HG03108 (cell line): ENCODE data around the gene KCNMA1.
A peak's percentile ranks its signal among the peaks of the same experiment; 100 is the strongest.

Source experiments
- ATAC-seq: cut with Tn5 transposase; IDR thresholded peaks from one replicate; pipeline ENCODE4 v1.9.1; 2021; ENCODE audit warnings: moderate library complexity; ENCODE audit not compliant: unreplicated experiment

The KCNMA1 gene

GRCh38 chr10:77201135-77202106, 436.2 kb downstream of the KCNMA1 start:
- ATAC-seq = no peak

GRCh38 chr10:77197544-77197943, 440.1 kb downstream of the KCNMA1 start:
- ATAC-seq = peak; percentile 70

DNA sequence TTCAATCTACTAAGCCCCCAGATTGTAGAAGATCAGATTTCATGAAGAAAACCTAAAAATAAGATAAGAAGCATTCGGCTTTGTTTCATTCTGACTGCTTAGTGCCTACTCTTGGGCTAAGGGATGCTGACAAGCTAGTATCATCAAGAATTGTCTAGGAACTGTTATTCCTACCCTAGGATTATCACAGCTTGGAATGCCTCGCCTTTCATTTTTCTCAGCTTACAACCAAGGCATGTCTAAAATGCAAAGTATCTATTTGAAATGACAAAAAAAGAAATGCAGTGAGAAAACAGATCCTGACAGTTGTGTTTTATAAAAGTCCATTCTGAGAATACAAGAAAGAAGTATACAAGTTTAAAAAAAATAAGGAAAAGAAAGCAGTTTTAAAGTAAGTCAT, 441.0 kb downstream of the KCNMA1 start:
- ATAC-seq = no peak

DNA sequence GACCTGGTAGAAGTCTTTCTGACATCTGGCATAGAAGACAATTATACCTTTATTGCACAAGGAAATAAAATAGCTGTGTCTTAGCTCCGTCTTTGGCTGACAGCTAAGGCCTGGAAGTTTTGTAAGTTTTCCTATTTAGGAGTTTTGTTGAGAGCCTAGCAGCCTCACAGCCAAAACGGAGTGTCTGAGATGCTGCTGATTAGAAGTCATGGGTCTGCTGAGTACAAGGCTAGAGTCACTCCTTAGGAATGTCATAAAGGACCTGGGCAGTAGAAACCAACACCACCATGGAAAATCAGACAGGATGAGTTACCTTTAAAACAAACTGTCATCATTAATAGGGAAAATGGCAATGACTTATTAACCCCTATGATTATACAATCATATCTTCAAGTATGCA, 442.5 kb downstream of the KCNMA1 start:
- ATAC-seq = no peak

- ATAC-seq = no peak
Measured at GRCh38 chr10:77193001-77193400, 444.6 kb downstream of the KCNMA1 start.

- ATAC-seq = no peak
Measured at GRCh38 chr10:77192402-77192801, 445.2 kb downstream of the KCNMA1 start.

DNA sequence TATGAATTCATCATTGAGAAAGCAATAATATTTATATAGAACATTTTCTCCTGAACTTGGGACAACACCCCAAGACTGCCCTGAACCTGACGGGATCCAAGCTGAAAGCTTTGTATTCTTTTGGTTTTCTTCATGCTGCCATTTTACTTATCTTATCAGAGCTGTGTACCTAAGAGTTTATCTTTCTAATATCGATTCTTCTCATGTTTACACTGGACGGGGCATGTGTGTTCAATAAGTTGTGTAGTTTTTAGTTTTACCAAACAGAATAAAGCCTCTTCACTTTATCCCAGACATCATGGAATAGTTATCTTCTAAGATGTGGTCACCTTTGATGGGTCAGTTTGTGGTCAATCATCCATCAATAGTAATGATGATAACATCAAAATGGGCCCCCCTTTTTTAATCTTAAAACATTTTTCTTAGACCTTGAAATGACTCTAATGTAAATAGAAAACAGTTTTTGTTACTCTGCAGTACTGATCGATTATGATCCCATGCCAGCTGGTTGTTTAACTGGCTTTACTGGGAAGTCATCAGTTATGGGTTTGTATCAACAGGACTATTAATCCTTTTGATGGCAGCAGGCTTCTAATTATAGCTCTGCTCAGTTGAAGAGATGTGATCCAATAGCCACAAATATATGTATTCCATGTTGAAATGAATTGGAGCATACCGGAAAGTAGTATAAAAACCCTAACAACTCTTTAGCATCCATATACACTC, 446.1 kb downstream of the KCNMA1 start:
- no peak for ATAC-seq

DNA sequence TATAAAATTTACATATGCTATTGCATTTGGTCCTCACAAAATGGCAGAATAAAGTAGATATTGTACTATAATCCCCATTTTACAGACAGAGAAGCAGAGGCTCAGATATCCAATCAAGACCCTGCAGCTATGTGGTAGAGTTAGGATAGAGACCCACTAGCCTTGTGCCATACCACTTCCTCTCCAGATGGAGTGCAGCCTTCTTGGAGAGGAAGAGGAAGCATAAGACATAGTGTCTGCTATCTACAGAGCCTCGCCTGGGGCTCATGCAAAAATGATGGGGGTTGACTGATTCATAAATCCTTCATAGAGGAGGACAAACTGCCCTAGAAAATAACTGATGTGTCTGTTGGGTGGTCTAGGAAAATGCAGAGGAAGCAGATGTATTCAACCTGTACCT, 447.3 kb downstream of the KCNMA1 start:
- no peak for ATAC-seq

DNA sequence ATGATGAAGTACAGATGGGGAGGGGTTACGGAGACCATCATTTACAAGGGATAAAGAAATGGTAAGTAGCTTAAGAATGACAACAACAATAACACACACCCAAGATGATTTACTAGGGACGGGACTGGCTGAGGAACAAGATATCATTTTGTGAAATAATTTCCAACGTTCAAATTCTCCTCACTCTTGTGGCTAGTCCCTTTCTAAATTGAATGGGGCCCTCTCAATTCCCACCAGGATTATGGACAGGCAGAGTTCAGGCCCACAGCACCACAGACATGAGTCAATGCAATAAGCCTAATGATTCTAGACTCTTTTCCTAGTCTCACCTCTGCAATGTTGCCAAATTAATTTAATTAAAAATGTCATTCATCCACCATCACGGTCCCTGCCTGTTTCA, 448.1 kb downstream of the KCNMA1 start:
- no peak for ATAC-seq

- no peak for ATAC-seq
Measured at GRCh38 chr10:77189075-77189474, 448.5 kb downstream of the KCNMA1 start.

DNA sequence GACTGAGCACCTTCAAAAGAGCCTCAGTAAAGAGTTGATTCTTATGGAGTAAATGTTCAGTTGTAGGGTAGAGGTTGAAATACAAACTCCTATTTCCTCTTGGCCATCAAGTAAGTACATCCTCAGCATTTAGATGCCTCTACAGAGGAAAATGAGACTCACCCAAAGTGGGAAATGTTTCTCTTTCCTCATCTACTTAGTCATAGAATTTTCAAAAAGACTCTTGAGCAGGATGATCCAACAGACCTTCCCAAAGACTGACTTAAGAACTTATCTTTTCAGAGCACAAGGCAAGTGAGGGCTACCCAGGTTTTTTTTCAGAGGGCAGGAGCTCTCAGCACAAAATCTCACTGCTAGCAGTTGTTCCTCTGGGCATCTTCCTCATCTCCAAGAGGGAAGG, 449.1 kb downstream of the KCNMA1 start:
- no peak for ATAC-seq

DNA sequence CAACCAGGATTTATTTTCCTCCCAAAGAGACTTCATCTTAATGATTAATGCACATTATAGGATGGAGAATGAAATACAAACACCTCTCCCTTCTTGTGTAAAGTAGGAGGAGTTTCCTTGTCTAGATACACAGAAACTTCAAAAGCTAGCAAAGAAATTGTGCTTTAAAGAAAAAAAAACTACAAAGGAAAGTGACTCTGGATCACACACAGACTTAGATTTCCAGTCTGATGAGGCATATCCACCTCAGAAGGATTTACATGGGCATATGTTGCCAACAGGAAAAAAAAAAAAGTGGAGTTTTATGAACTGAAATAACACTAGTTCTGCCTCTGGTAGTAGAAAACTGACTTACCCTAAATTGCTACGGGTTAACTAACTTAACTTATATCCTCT, 449.6 kb downstream of the KCNMA1 start:
- no peak for ATAC-seq

DNA sequence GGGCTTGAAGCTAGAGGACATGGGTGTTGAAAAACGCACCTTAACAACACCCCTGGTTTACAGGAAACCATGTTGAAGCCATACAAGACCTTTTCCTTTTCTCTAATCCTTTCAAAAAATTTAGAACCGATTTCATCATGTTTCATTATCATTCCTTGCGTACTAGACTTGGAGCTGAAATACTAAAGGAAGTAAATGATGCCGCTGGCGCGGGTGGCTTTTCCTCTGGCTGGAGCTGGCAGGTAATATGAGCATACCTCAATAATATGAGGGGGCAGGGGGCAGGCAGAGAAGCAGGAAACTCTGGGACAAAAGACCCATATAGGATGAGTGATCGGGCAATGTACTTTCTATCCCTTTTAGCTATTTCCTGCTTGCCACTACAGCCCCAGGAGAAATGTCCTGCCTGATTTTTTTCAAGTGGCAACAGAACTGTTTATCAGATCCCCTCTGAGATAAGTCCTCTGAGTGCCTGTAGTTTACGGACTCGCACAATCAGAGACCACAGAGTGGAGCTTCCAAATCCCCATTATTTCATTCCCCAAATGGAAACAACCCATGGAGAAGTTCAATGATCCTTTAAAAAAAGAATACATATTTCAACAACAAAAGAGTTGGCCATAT, 450.1 kb downstream of the KCNMA1 start:
- ATAC-seq = no peak

DNA sequence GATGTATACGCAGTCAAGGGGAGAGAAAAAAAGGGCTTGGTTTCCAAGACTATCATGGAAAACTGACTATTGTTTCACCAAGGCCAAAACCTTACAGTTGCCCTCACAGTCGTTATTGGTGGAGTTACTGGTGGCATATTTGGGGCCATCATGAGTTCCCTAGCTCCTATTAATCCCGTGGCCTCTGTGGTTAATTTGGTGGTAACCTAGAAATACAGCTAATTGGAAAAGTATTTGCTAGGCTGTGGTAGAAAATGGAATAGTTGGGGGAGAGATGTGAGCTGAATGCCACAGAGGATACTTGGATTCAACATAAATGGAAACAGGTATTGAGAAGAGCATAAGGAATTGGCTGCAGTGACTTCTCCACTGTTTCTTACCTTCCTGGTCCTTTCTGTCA, 450.7 kb downstream of the KCNMA1 start:
- ATAC-seq = no peak

GRCh38 chr10:77185696-77186095, 451.9 kb downstream of the KCNMA1 start:
- ATAC-seq = no peak

DNA sequence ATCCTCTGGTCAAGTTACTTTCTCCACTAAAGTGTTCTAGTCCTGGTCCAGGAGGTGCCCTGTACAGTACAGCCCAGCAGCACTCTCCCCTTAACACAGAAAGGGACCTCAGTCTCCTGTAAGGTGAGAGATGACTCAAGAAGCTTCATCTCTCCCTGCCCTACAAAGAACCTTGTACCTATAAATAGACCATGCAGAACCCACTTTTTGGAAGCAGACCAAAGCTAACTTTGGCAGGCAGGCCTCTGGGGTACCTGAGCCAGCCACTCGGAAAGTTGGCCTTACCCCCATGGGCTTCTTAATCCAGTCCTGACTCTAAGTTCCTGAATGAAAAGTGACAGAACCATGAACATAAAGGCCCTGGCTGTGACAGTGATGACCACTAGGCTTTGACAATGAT, 454.8 kb downstream of the KCNMA1 start:
- no peak for ATAC-seq

DNA sequence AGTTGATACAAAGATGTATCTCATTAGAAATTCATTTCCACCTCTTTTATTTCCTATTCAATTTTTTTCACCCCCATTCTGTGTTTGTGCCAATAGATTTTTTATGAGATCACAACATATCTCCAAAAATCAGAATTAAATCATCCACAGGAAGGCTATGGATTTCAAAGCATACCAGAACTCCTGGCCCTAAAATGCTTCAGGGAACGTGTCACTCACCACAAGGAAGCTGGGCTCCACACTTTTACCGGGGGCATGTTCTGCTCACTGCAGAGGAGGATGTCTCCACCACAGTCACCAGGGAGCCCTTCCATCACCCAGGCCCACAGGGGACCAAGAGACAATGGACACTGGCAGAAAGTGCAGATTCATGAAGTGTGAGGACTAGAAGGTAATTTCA, 456.8 kb downstream of the KCNMA1 start:
- no peak for ATAC-seq

GRCh38 chr10:77180104-77180503, 457.5 kb downstream of the KCNMA1 start:
- no peak for ATAC-seq

GRCh38 chr10:77179015-77179695, 458.5 kb downstream of the KCNMA1 start:
- no peak for ATAC-seq

GRCh38 chr10:77177589-77177988, 460.0 kb downstream of the KCNMA1 start:
- ATAC-seq = no peak

- ATAC-seq = no peak
Measured at GRCh38 chr10:77177161-77177560, 460.4 kb downstream of the KCNMA1 start.
